ENCODE measurements around the gene WDR62.
"Not testable (repeated sequence)": the region's sequence is repeated elsewhere in the genome, so short reads cannot be mapped to it uniquely, and the experiment has no call there.

WDR62 gene

DNA sequence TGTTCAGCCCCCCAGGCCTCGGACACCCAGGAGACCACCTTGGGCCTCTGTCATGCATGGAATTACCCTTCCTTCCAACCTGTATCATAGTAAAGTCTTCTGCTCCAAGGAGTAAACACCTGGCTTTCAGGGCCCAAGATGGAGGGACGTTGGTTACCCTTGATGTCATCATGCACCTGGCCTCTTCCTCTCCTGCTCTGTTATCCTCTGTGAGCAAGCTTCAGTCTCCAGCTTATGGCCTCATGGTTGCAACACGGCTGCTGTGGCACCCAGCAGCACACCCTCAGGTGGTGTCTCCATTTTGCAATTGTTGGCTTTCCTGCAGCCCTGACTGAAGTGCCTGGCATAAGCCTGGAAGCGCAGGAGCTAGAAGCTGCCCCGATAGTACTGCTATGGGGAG is 52.3 kb downstream of the WDR62 start:
- FAIRE-seq, result no peak
- no peak for DNase-seq (ENCODE audit: low spot score)

GRCh38 chr19:36108684-36109083 is 54.0 kb downstream of the WDR62 start:
- DNase-seq (ENCODE audit: low spot score) (no peak), FAIRE-seq (no peak)

DNA sequence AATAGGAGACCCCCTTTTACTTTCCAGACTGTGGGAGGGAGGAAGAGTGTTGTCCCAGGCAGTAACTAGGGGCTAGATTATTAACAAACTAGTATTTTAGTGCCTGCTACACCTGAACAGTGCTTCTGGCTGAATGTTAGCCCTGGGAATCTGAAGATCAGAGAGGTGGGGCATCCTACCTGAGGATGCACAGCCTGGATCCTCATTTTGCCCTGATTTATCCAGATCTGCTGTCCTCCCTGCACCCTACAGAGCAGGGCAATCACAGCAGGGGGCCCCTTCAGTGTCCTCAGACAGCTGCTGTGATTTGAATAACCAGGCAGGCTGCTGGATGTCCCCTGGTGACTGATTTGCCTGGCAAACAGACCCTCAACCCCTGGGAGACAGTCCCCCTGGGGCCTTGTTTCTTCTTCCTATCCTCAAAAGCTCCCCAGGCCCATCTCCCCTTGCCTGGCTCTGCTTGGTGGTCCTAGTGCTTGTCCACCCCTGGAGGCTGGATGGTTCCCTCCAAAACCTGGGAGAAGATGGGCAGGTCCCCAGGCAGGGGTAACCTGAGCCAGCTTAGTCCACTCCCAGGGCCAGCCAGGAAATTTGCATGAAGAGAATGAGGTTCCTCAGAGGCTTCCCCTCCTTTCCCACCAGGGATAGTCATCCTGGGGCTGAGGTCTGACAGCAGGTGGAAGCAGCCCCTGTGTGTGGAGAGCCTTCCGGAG is 55.9 kb downstream of the WDR62 start, which contains the start of gene OVOL3:
Gene OVOL3, plus strand, starts transcription at position 657 of the 713 bp plus-strand sequence. CDS start 60 bp downstream, outside the sequence.
- DNase-seq (ENCODE audit: low spot score), result no peak
- FAIRE-seq, result no peak

DNA sequence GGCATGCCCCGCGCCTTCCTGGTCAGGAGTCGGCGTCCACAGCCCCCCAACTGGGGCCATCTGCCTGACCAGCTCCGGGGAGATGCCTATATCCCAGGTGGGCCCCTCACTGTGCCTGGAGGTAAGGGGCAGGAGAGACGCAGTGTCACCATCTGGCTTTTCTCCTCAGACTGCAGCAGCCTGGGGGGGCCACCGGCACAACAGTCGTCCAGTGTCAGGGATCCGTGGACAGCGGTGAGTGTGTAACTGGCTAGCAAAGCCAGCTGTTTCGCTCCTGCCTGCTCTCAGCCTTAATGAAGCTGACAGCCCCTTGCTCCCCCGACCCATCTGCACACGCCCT is 56.5 kb downstream of the WDR62 start:
- no peak for FAIRE-seq
- no peak for DNase-seq (ENCODE audit: low spot score)

- DNase-seq (ENCODE audit: low spot score) (no peak), FAIRE-seq (no peak)
Measured at GRCh38 chr19:36112678-36113077, 58.0 kb downstream of the WDR62 start.

DNA sequence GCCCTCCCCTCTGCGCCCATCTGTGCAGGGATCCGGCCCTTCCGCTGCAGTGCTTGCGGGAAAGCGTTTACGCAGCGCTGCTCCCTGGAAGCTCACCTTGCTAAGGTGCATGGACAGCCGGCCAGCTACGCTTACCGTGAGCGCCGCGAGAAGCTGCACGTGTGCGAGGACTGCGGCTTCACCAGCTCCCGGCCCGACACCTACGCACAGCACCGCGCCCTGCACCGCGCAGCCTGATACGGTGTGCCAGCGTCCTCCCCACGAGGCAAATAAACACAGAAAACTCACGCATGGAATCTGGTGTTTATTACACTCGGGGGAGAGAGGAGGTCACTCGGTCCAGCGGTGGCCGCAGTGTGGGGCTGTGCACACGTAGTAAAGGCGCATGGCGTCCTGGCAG is 58.7 kb downstream of the WDR62 start:
- DNase-seq (ENCODE audit: low spot score), result no peak
- FAIRE-seq, result no peak

GRCh38 chr19:36113894-36114720 is 59.4 kb downstream of the WDR62 start:
- no peak for FAIRE-seq
- DNase-seq (ENCODE audit: low spot score), result no peak

DNA sequence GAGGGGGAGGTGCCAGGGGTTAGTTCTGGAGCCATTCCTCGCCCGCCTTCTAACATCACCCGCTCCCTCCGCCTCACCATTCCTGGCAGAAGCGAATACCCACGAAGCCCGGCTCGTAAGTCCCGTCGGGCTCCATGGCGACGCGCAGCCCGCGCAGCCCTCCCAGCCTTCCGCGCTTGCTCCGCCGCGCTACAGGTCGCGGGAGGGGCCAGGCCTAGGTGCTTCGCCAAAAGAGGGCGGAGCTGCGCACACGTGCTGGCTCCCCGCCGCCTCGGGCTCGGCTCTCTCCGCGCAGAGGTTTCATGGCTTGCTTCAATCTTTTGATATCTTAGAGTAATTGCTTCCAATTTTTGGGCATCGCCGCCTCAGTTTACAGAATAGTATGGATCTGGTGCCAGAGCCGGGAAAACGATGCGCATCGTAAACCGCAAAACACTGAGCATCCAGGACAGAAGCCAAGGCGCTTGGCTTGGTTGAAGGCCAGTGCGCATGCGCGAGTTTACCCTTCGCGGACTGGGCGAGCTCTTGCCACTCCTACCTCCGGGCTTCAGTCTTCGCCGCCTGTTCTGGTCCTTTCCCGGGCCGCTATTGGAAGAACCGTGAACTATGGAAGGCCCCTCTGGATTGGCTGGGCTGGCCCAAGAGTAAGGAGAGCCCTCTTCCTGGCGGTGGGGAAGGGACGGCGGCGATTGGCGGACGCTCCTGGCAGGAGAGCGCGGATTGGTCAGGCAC is 60.2 kb downstream of the WDR62 start, which contains the start of gene POLR2I:
Gene POLR2I, minus strand, starts transcription at position 155 of the 732 bp plus-strand sequence. Its CDS starts 19 bp downstream, at position 136.
- FAIRE-seq, result peak; percentile 87
- peak; percentile 99 for DNase-seq (ENCODE audit: low spot score)

GRCh38 chr19:36115453-36116343 is 61.0 kb downstream of the WDR62 start, which contains the start of gene TBCB:
Gene TBCB (plus strand): TSS chr19:36115468. CDS start chr19:36115561, 93 bp downstream.
- FAIRE-seq, result no peak
- no peak for DNase-seq (ENCODE audit: low spot score)

DNA sequence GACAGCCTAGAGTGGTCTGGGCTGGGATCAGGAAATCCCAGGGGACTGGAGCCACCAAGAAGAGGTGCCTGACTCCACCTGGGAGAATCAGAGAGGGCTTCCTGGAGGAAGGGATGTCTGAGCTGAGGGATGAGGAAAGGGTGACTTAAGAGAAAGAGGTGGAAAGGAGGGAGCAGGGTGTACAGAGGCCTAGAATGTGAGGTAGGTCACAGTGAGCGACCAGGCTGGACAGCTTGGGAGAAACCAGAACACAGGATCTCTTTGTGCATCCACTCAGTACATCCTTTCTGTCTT is 61.6 kb downstream of the WDR62 start:
- FAIRE-seq (no peak), DNase-seq (ENCODE audit: low spot score) (no peak)

DNA sequence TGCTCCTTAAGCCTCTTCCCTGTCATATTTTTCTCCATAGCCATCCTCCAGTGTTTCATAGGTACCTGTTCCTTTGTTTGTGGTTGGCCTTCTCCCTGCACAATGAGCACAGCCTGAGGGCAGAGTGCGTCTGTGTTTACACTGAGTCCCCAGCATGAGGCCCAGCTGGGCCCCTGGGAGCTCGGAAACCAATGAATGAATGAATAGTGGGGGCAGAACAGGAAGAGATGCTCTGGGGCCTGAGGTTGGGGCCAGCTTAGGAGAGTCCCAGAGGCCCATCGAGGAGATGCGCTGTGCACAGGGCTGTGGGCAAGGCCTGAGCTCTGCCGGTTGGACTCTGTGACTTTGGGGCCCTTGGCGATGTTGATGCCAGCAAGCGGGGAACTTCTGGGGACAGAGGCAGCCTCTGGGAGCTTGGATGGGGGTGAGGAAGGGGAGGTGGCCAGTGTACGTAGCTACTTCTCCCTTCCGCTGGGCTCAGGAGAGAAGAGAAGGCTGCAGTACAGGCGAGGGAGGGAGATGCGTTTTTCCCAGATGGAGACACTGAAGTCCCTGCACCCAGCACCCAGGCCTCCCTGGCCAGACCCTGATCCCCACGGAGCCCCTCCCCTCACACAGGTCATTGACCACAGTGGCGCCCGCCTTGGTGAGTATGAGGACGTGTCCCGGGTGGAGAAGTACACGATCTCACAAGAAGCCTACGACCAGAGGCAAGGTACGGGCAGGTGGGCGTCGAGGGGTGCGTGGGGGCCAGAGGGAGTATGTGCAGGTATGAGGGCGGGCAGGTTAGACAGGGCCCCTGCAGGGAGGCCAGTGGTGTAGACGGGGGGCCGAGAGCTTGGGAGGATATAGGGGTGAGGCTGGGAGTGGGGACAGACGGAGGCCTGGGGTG is 65.6 kb downstream of the WDR62 start:
- no peak for FAIRE-seq

GRCh38 chr19:36120984-36121358 is 66.3 kb downstream of the WDR62 start:
- FAIRE-seq, result no peak
- DNase-seq (ENCODE audit: low spot score), result no peak

More for the DNA sequence above, 65.6 kb downstream of the WDR62 start:
- DNase-seq (ENCODE audit: low spot score), result no peak

- FAIRE-seq (no peak), DNase-seq (ENCODE audit: low spot score) (no peak)
Measured at GRCh38 chr19:36121486-36122124, 66.9 kb downstream of the WDR62 start.

GRCh38 chr19:36125557-36125956 is 70.9 kb downstream of the WDR62 start:
- DNase-seq (ENCODE audit: low spot score) (no peak), FAIRE-seq (no peak)

GRCh38 chr19:36128392-36128736 is 73.7 kb downstream of the WDR62 start:
- FAIRE-seq, result no peak
- no peak for DNase-seq (ENCODE audit: low spot score)

- not testable (repeated sequence) for FAIRE-seq; DNase-seq (ENCODE audit: low spot score)
Measured at GRCh38 chr19:36131221-36131620, 76.5 kb downstream of the WDR62 start.

- FAIRE-seq; DNase-seq (ENCODE audit: low spot score): not testable (repeated sequence)
Measured at GRCh38 chr19:36134867-36135266, 80.2 kb downstream of the WDR62 start.

GRCh38 chr19:36136964-36137686 is 82.4 kb downstream of the WDR62 start:
- peak; percentile 66 for DNase-seq (ENCODE audit: low spot score)
- peak; percentile 26 for FAIRE-seq

DNA sequence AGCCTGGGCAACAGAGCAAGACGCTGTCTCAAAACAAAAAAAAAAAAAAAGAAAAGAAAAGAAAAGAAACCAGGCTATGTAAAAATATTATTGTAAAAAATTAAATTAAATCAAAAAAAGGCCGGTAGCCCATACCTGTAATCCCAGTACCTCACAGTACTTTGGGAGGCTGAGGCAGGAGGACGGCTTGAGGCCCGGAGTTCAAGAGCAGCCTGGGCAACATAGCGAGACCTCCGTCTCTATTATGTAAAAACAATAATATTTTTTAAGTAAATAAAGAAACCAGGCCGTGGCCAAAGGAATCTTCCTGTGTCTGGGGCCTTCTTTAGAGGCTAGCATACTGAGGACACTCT is 84.4 kb downstream of the WDR62 start:
- FAIRE-seq (no peak), DNase-seq (ENCODE audit: low spot score) (no peak)

All from RCC 7860 (cell line).